Sigmoid colon (tissue), 7 donors: Measurements from ENCODE around the gene MSH5. TPM values are rescaled to one million over a fixed set of nuclear protein-coding genes. Genes with fewer than 3 reads are reported as not detected.
"Not testable (repeated sequence)": the region's sequence is repeated elsewhere in the genome, so short reads cannot be mapped to it uniquely, and the experiment has no call there.

Experiments used
- DNase-seq: peaks from one replicate; pipeline ENCODE4 v3.0.0-alpha.2; 2019
- H3K27ac ChIP-seq, 4 donors: fragments of 200-600 bp; sonication (generic); one replicate each; pipeline ENCODE4 v1.5.1; 2016 to 2019; ENCODE audit warnings: mild to moderate bottlenecking in 1 of 4
- H3K27me3 ChIP-seq, 3 donors: fragments of 200-600 bp; sonication (generic); one replicate each; pipeline ENCODE4 v1.5.1; 2019; ENCODE audit warnings: mild to moderate bottlenecking in 1 of 3
- H3K36me3 ChIP-seq, 4 donors: fragments of 200-600 bp; sonication (generic); one replicate each; pipeline ENCODE4 v1.5.1; 2016 to 2019
- H3K4me1 ChIP-seq, 4 donors: fragments of 200-600 bp; sonication (generic); one replicate each; pipeline ENCODE4 v1.5.1; 2017 to 2019
- H3K4me3 ChIP-seq, 4 donors: fragments of 200-600 bp; sonication (generic); one replicate each; pipeline ENCODE4 v1.5.1; 2017 to 2019; ENCODE audit warnings: mild to moderate bottlenecking in 2 of 4, moderate library complexity in 1 of 4
- H3K9me3 ChIP-seq, 4 donors: fragments of 200-600 bp in 3 of 4; sonication (generic) in 3 of 4; one replicate each; pipeline versions ENCODE4 v1.5.1 to v1.6.1; 2013 to 2019
- EP300 ChIP-seq, 4 donors: sonication (generic); formaldehyde crosslinking; IDR thresholded peaks; one replicate each; pipeline ENCODE4 v1.6.1; 2017; ENCODE audit warnings: antibody characterized with exemption in 4 of 4
- POLR2A ChIP-seq, 2 donors: fragments of 450-650 bp; IDR thresholded peaks; one replicate each; pipeline ENCODE4 v1.6.1; 2016; ENCODE audit warnings: antibody characterized with exemption in 2 of 2, mild to moderate bottlenecking in 2 of 2, moderate library complexity in 2 of 2
- POLR2AphosphoS5 ChIP-seq, 4 donors: sonication (generic); formaldehyde crosslinking; IDR thresholded peaks; one replicate each; pipeline ENCODE4 v1.6.1; 2017; ENCODE audit warnings: antibody characterized with exemption in 4 of 4
- WGBS, 2 donors: extraction: QIAGEN DNeasy Blood & Tissue Kit; methylation state at CpG; one replicate each; pipeline ENCODE4 v1.1.7; 2013; 5-methylcytosine and 5-hydroxymethylcytosine counted together
- intact Hi-C: fragments of 100-400 bp; cut with DNase I; formaldehyde crosslinking; loops from one replicate; pipeline ENCODE4 v1.15.1; 2023
- polyA plus RNA-seq, 3 donors: library from polyadenylated mRNA; stranded (reverse); fragments of 200-250 nt; gene quantifications; one replicate each; pipeline ENCODE4 v1.2.3, GENCODE V29; 2013
- total RNA-seq, 4 donors: library from RNA; depleted of rRNA; stranded (reverse); fragments of >200 nt; gene quantifications; one replicate each; pipeline ENCODE4 v1.1.0, GENCODE V29; 2016
- TF ChIP-seq, protein P1 (sequence below), 4 experiments: fragments of 450-650 bp in 3 of 4; fragments of 200-600 bp in 1 of 4; IDR thresholded peaks; one replicate each; pipeline ENCODE4 v1.5.1; 2016 to 2019; ENCODE audit warnings: antibody characterized with exemption in 4 of 4, mild to moderate bottlenecking in 3 of 4, moderate library complexity in 2 of 4
- donor health status: healthy with polysubstance abuse.
- donor health status: Bipolar disorder and iron deficiency.
- donor health status: healthy.

Gene MSH5
- total and polyA plus RNA-seq, 7 donors, result 1.6 to 23.5 (median 5.7) TPM; not detected in 1

DNA sequence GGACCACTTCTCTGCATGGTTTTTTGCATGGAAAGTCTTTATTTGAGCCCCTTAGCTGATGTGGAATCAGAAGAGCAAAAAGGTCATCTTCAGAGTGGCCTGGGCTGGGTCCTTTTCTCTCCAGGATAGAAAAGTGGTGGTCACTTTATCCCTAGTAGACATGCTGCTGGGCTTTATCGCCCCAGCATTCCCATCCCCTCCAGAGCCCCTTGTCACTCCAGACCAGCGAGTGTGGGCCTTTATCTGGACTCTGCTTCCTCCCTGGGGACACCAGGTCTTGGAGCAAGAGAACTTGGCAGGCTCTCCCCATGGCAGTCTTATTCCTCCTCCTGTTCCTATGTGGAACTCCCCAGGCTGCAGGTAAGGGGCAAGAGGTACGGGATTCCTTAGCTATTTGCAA lies 33.2 kb upstream of the MSH5 start, which contains the start of gene LY6G6F:
TSS of gene LY6G6F (plus strand) at position 268 of the 400 bp plus-strand sequence. CDS start at position 309, 41 bp downstream.
- no peak within 1 kb of the TSS for H3K27ac ChIP-seq
- WGBS, 2 donors, result 77 to 88% methylated on average over 3 of the region's 3 CpGs
- H3K4me3 ChIP-seq, result no peak within 1 kb of the TSS
- intact Hi-C loops, result loop anchor here (5.0 to 10.0 kb wide), 2 partner anchors 86 to 162 kb away; partner anchors contain the start of genes ATP6V1G2, DDX39B and NFKBIL1
- no peaks in the 10 kb centered on the region for H3K36me3 ChIP-seq
- H3K9me3 ChIP-seq, result no peaks in the 10 kb centered on the region
- H3K27me3 ChIP-seq, result no peaks in the 10 kb centered on the region
- TF ChIP-seq EP300 (IDR thresholded peaks at IDR 0.05), result no peak
- TF ChIP-seq, protein P1, sequence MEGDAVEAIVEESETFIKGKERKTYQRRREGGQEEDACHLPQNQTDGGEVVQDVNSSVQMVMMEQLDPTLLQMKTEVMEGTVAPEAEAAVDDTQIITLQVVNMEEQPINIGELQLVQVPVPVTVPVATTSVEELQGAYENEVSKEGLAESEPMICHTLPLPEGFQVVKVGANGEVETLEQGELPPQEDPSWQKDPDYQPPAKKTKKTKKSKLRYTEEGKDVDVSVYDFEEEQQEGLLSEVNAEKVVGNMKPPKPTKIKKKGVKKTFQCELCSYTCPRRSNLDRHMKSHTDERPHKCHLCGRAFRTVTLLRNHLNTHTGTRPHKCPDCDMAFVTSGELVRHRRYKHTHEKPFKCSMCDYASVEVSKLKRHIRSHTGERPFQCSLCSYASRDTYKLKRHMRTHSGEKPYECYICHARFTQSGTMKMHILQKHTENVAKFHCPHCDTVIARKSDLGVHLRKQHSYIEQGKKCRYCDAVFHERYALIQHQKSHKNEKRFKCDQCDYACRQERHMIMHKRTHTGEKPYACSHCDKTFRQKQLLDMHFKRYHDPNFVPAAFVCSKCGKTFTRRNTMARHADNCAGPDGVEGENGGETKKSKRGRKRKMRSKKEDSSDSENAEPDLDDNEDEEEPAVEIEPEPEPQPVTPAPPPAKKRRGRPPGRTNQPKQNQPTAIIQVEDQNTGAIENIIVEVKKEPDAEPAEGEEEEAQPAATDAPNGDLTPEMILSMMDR (IDR thresholded peaks at IDR 0.05), result no peak
- H3K4me1 ChIP-seq, result peaks cover 0 to 17% (median 9%) of the 10 kb centered on the region in 4 donors
- DNase-seq, result no peak

DNA sequence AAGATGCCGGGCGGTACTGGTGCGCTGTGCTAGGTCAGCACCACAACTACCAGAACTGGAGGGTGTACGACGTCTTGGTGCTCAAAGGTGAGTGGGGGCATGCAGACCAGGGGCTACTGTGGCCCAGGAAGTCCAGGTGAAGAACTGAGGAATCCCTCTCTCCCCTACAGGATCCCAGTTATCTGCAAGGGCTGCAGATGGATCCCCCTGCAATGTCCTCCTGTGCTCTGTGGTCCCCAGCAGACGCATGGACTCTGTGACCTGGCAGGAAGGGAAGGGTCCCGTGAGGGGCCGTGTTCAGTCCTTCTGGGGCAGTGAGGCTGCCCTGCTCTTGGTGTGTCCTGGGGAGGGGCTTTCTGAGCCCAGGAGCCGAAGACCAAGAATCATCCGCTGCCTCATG lies 32.1 kb upstream of the MSH5 start:
- no peak overlapping the region for H3K27ac ChIP-seq
- TF ChIP-seq POLR2A (IDR thresholded peaks at IDR 0.05), result no peak
- intact Hi-C loops, result loop anchor here (5.0 to 10.0 kb wide), 2 partner anchors 85 to 163 kb away; partner anchors contain the start of genes ATP6V1G2, DDX39B and NFKBIL1
- H3K4me3 ChIP-seq, result no peak overlapping the region
- DNase-seq, result no peak
- peaks cover 0 to 7% (median 2%) of the 10 kb centered on the region in 4 donors for H3K4me1 ChIP-seq
- no peaks in the 10 kb centered on the region for H3K9me3 ChIP-seq
- H3K36me3 ChIP-seq, result no peaks in the 10 kb centered on the region
- H3K27me3 ChIP-seq, result no peaks in the 10 kb centered on the region
- 93 to 94% methylated on average over 10 of the region's 10 CpGs for whole genome bisulfite sequencing, 2 donors

DNA sequence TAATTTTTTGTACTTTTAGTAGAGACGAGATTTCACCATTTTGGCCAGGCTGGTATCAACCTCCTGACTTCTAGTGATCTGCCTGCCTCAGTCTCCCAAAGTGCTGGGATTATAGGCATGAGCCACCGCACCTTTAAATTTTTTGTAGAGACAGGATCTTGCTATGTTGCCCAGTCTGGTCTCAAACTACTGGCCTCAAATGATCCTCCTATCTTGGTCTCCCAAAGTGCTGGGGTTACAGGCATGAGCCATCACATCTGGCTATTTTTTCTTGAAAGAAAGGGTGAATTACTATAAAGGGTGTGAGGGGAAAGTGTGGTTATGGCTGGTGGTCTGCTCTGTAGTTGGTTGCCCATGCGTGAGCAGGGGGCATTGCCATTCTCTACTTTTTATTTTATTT lies 31.6 kb upstream of the MSH5 start:
- WGBS, 2 donors, result 95 to 96% methylated on average over 3 of the region's 3 CpGs
- Histone ChIP-seq H3K4me3 (no peak overlapping the region), H3K9me3 (no peaks in the 10 kb centered on the region), H3K27me3 (no peaks in the 10 kb centered on the region), H3K27ac (no peak overlapping the region), H3K4me1 (peaks cover 0 to 7% (median 2%) of the 10 kb centered on the region in 4 donors), H3K36me3 (no peaks in the 10 kb centered on the region)
- intact Hi-C loops, result loop anchor here (5.0 to 10.0 kb wide), 2 partner anchors 84 to 163 kb away; partner anchors contain the start of genes ATP6V1G2, DDX39B and NFKBIL1
- TF ChIP-seq POLR2AphosphoS5 (IDR thresholded peaks at IDR 0.05) (no peak), EP300 (IDR thresholded peaks at IDR 0.05) (no peak)
- DNase-seq, result no peak

DNA sequence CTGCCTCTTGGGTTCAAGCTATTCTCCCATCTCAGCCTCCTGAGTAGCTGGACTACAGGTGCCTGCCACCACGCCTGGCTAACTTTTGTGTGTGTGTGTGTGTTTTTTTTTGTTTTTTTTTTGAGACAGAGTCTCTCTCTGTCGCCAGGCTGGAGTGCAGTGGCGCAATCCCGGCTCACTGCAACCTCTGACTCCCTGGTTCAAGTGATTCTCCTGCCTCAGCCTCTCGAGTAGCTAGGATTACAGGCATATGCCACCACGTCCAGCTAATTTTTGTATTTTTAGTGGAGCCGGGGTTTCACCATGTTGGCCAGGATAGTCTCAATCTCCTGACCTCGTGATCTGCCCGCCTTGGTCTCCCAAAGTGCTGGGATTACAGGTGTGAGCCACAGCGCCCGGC lies 30.6 kb upstream of the MSH5 start:
- H3K27ac ChIP-seq, H3K4me1 ChIP-seq, H3K4me3 ChIP-seq, DNase-seq, H3K27me3 ChIP-seq, H3K36me3 ChIP-seq, H3K9me3 ChIP-seq: not testable (repeated sequence)
- 92 to 93% methylated on average over 11 of the region's 11 CpGs for WGBS, 2 donors
- intact Hi-C loops, result loop anchor here (5.0 to 10.0 kb wide), 2 partner anchors 83 to 164 kb away; partner anchors contain the start of genes ATP6V1G2, DDX39B and NFKBIL1

DNA sequence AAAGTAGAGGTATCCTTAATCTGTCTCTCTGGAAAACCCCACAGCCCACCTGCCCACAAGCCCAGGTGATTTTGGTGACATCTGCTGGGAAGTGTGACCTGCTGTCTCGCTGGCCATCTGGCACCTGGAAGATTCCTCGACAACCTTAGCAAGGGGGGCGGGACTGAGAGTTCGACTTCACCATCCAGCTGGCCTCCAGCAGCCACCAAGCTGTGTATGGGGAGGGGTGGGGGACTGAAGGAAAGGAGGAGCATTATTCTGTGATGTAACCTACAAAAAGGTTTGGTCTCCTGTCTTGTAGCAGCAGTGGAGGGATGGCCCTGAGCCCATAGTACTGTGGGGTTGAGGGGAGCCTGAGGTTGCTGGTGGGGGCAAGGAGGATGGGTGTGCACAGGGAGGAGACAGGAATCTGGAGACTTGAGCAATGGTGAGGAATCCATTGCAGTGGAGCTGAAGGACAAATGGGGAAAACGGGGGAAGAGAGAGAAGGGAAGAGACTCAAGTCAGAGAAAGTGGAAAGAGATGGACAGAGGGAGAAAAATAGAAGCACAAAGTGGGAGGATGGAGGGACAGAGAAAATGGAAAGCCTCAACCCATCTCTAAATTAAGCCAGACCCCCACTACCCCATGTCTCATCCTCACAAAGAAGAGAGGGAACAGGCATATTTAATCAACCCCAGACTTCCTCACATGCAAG lies 29.1 kb upstream of the MSH5 start:
- Histone ChIP-seq H3K4me1 (peaks cover 0 to 11% (median 9%) of the 10 kb centered on the region in 4 donors), H3K27me3 (no peaks in the 10 kb centered on the region), H3K36me3 (no peaks in the 10 kb centered on the region), H3K27ac (no peak overlapping the region), H3K9me3 (no peaks in the 10 kb centered on the region), H3K4me3 (no peak overlapping the region)
- TF ChIP-seq, protein P1 (IDR thresholded peaks at IDR 0.05), result no peak
- TF ChIP-seq POLR2A (IDR thresholded peaks at IDR 0.05), result no peak
- no peak for TF ChIP-seq EP300 (IDR thresholded peaks at IDR 0.05)
- TF ChIP-seq POLR2AphosphoS5 (IDR thresholded peaks at IDR 0.05), result no peak
- WGBS, 2 donors, result 70 to 71% methylated on average over 5 of the region's 5 CpGs
- intact Hi-C loops, result no loop called here
- DNase-seq, result no peak

DNA sequence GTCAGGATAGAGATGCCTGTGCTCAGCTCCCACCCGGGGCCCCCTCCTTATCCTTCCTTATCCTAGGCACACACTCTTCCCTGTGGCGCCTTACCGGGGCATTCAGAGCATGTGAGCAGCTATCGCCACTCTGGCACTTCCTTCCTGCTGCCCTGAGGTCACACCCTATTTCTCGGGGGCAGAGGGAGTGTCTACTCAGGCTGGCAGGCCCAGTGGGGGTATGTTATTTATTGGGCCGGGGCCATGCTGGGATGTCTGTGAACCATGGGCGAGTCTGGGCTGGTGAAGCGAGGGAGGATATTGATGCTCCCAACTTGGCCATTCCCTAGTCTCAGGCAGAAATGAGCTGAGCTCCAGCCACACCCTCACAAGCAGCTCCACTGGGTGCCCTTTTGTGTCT lies 28.6 kb upstream of the MSH5 start:
- Histone ChIP-seq H3K4me1 (peaks cover 0 to 11% (median 10%) of the 10 kb centered on the region in 4 donors), H3K36me3 (no peaks in the 10 kb centered on the region), H3K27me3 (no peaks in the 10 kb centered on the region), H3K27ac (no peak overlapping the region), H3K4me3 (no peak overlapping the region), H3K9me3 (no peaks in the 10 kb centered on the region)
- WGBS, 2 donors, result 17 to 44% methylated on average over 8 of the region's 8 CpGs
- no peak for DNase-seq
- intact Hi-C loops, result no loop called here
- TF ChIP-seq EP300 (IDR thresholded peaks at IDR 0.05), result no peak
- TF ChIP-seq POLR2A (IDR thresholded peaks at IDR 0.05), result no peak
- TF ChIP-seq, protein P1 (IDR thresholded peaks at IDR 0.05), result no peak
- no peak for TF ChIP-seq POLR2AphosphoS5 (IDR thresholded peaks at IDR 0.05)
